Astrocyte (in vitro differentiated cells and primary cell): ENCODE results near the gene TMEM184B. TPM values are rescaled to one million over a fixed set of nuclear protein-coding genes. Genes with fewer than 3 reads are reported as not detected.

Source experiments
- DNase-seq: peaks from one replicate; pipeline ENCODE4 v3.0.0-alpha.2; 2010; ENCODE audit warnings: low read depth
- FAIRE-seq: peaks from 2 replicates; lab custom pipeline; 2011; peaks lifted over from hg19 to GRCh38; lab: Jason Lieb, UNC
- H2AFZ ChIP-seq: 2 replicates; pipeline ENCODE4 v1.6.0; 2012; ENCODE audit warnings: low read depth, low read length, inconsistent platforms
- H3K27ac ChIP-seq: 2 replicates; pipeline ENCODE4 v1.5.1; 2011; ENCODE audit warnings: low read depth, low read length, inconsistent platforms
- H3K27me3 ChIP-seq: 2 replicates; pipeline ENCODE4 v1.6.0; 2011; ENCODE audit warnings: low read length, inconsistent platforms; ENCODE audit not compliant: insufficient read depth
- H3K36me3 ChIP-seq: 2 replicates; pipeline ENCODE4 v1.5.1; 2011; ENCODE audit warnings: low read length, inconsistent platforms; ENCODE audit not compliant: insufficient read depth
- H3K4me1 ChIP-seq: 2 replicates; pipeline ENCODE4 v1.5.1; 2011; ENCODE audit warnings: low read length, inconsistent platforms; ENCODE audit not compliant: insufficient read depth
- H3K4me2 ChIP-seq: 2 replicates; pipeline ENCODE4 v1.6.0; 2012; ENCODE audit warnings: low read length, inconsistent platforms
- H3K4me3 ChIP-seq: 2 replicates; pipeline ENCODE4 v1.5.1; 2011; ENCODE audit warnings: low read depth, mild to moderate bottlenecking, low read length, inconsistent platforms; ENCODE audit not compliant: insufficient read depth
- H3K79me2 ChIP-seq: 2 replicates; pipeline ENCODE4 v1.6.0; 2012; ENCODE audit warnings: mild to moderate bottlenecking, low read length, inconsistent platforms; ENCODE audit not compliant: insufficient read depth
- H3K9ac ChIP-seq: 2 replicates; pipeline ENCODE4 v1.6.0; 2012; ENCODE audit warnings: mild to moderate bottlenecking, low read length, inconsistent platforms
- H3K9me3 ChIP-seq: 2 replicates; pipeline ENCODE4 v1.5.1; 2012; ENCODE audit warnings: low read depth, mild to moderate bottlenecking, low read length, inconsistent platforms; ENCODE audit not compliant: insufficient read depth
- H4K20me1 ChIP-seq: 2 replicates; pipeline ENCODE4 v1.6.0; 2012; ENCODE audit warnings: low read length, inconsistent platforms; ENCODE audit not compliant: insufficient read depth
- H3K27ac Mint-ChIP-seq: one replicate; pipeline ENCODE4 v1.8.0; 2021; ENCODE audit warnings: mild to moderate bottlenecking, mixed read lengths; ENCODE audit not compliant: unreplicated experiment
- H3K27me3 Mint-ChIP-seq: one replicate; pipeline ENCODE4 v1.8.0; 2021; ENCODE audit warnings: low read depth, mixed read lengths; ENCODE audit not compliant: unreplicated experiment
- H3K36me3 Mint-ChIP-seq: one replicate; pipeline ENCODE4 v1.8.0; 2021; ENCODE audit warnings: low read depth, mixed read lengths; ENCODE audit not compliant: unreplicated experiment
- H3K4me1 Mint-ChIP-seq: one replicate; pipeline ENCODE4 v1.8.0; 2021; ENCODE audit warnings: low read depth, mixed read lengths; ENCODE audit not compliant: unreplicated experiment
- H3K4me3 Mint-ChIP-seq: one replicate; pipeline ENCODE4 v1.8.0; 2021; ENCODE audit warnings: mild to moderate bottlenecking, moderate library complexity, mixed read lengths; ENCODE audit not compliant: unreplicated experiment
- H3K9me3 Mint-ChIP-seq: one replicate; pipeline ENCODE4 v1.8.0; 2021; ENCODE audit warnings: mild to moderate bottlenecking, mixed read lengths; ENCODE audit not compliant: unreplicated experiment
- CTCF ChIP-seq: IDR thresholded peaks from 2 replicates; pipeline ENCODE4 v1.5.1; 2011; ENCODE audit warnings: low read depth, mild to moderate bottlenecking, inconsistent platforms, low read length, moderate library complexity; ENCODE audit not compliant: insufficient read depth
- EZH2 ChIP-seq: IDR thresholded peaks from 2 replicates; pipeline ENCODE4 v1.6.1; 2012; ENCODE audit warnings: mild to moderate bottlenecking, low read length, inconsistent platforms; ENCODE audit not compliant: insufficient read depth
- total RNA-seq: library from RNA; stranded (reverse); gene quantifications from 2 replicates; pipeline ENCODE4 v1.2.1, GENCODE V29; 2021

TMEM184B gene
- total RNA-seq, 1 donor from 2014 or later, result 109 TPM

- Histone ChIP-seq H3K9me3 (no peaks in the 10 kb centered on the region), H3K27me3 (no peaks in the 10 kb centered on the region), H3K36me3 (peaks cover 19% of the 10 kb centered on the region), H4K20me1 (peaks cover 100% of the 10 kb centered on the region), H3K4me3 (no peak overlapping the region), H3K4me1 (peaks cover 62% of the 10 kb centered on the region), H3K9ac (peak overlapping the region; percentile 53), H3K79me2 (peaks cover 99% of the 10 kb centered on the region), H2AFZ (no peak overlapping the region), H3K4me2 (peak overlapping the region; percentile 57), H3K27ac (peak overlapping the region; percentile 39)
- H3K4me3 Mint-ChIP-seq, result peak overlapping the region; percentile 8
- FAIRE-seq (no peak), DNase-seq (no peak)
- H3K36me3 Mint-ChIP-seq, result peaks cover 15% of the 10 kb centered on the region
- no peaks in the 10 kb centered on the region for H3K9me3 Mint-ChIP-seq
- TF ChIP-seq CTCF (no peak), EZH2 (no peak)
- no peaks in the 10 kb centered on the region for H3K27me3 Mint-ChIP-seq
- peaks cover 56% of the 10 kb centered on the region for H3K4me1 Mint-ChIP-seq
- no peak overlapping the region for H3K27ac Mint-ChIP-seq
Observed at GRCh38 chr22:38309614-38310517, 37.1 kb upstream of the TMEM184B start.

- H4K20me1 ChIP-seq, result peaks cover 100% of the 10 kb centered on the region
- Mint-ChIP-seq H3K27me3 (no peaks in the 10 kb centered on the region), H3K4me1 (peaks cover 52% of the 10 kb centered on the region)
Observed at GRCh38 chr22:38308791-38309498, 36.1 kb upstream of the TMEM184B start.

More at GRCh38 chr22:38308791-38309498, 36.1 kb upstream of the TMEM184B start:
- H3K4me3 Mint-ChIP-seq, result peak overlapping the region; percentile 45
- Histone ChIP-seq H3K9ac (no peak overlapping the region), H3K9me3 (no peaks in the 10 kb centered on the region), H3K79me2 (peaks cover 99% of the 10 kb centered on the region), H3K4me2 (no peak overlapping the region), H3K27me3 (no peaks in the 10 kb centered on the region), H3K4me1 (peaks cover 60% of the 10 kb centered on the region), H3K36me3 (peaks cover 26% of the 10 kb centered on the region), H2AFZ (no peak overlapping the region), H3K27ac (no peak overlapping the region), H3K4me3 (no peak overlapping the region)
- H3K9me3 Mint-ChIP-seq, result no peaks in the 10 kb centered on the region
- peaks cover 20% of the 10 kb centered on the region for H3K36me3 Mint-ChIP-seq
- H3K27ac Mint-ChIP-seq, result peak overlapping the region; percentile 90
- DNase-seq (no peak), FAIRE-seq (no peak)
- no peak for TF ChIP-seq CTCF
- TF ChIP-seq EZH2, result no peak
